Gastroesophageal sphincter (tissue), 4 donors: ENCODE data around the gene SFT2D3. TPM values are rescaled to one million over a fixed set of nuclear protein-coding genes. Genes with fewer than 3 reads are reported as not detected.

ENCODE experiments used
- ATAC-seq: fragments of 150-250 bp; one replicate; pipeline ENCODE4 v1.9.1; 2016; ENCODE audit warnings: mild to moderate bottlenecking, moderate library complexity
- H3K27ac ChIP-seq, 4 donors: fragments of 200-600 bp; sonication (generic) in 3 of 4; 1 replicate in 3 of 4; 2 replicates in 1 of 4; pipeline ENCODE4 v1.5.1; 2016 to 2019
- H3K27me3 ChIP-seq: fragments of 200-600 bp; sonication (generic); one replicate; pipeline ENCODE4 v1.5.1; 2019
- H3K36me3 ChIP-seq, 2 donors: fragments of 200-600 bp; sonication (generic); one replicate each; pipeline ENCODE4 v1.5.1; 2019; ENCODE audit warnings: control low read depth in 1 of 2
- H3K4me1 ChIP-seq, 3 donors: fragments of 200-600 bp; sonication (generic); 1 replicate in 2 of 3; 2 replicates in 1 of 3; pipeline ENCODE4 v1.5.1; 2016 to 2019; ENCODE audit warnings: control low read depth in 2 of 3
- H3K4me3 ChIP-seq, 2 donors: fragments of 200-600 bp; sonication (generic); one replicate each; pipeline ENCODE4 v1.5.1; 2019; ENCODE audit warnings: mild to moderate bottlenecking in 1 of 2, moderate library complexity in 1 of 2
- H3K9me3 ChIP-seq, 3 donors: fragments of 200-600 bp; sonication (generic); one replicate each; pipeline ENCODE4 v1.5.1; 2017 to 2019; ENCODE audit warnings: control low read depth in 2 of 3
- EP300 ChIP-seq: sonication (generic); formaldehyde crosslinking; IDR thresholded peaks from one replicate; pipeline ENCODE4 v1.6.1; 2017; ENCODE audit warnings: antibody characterized with exemption, mild to moderate bottlenecking
- POLR2A ChIP-seq, 2 donors: fragments of 450-650 bp; IDR thresholded peaks; one replicate each; pipeline ENCODE4 v1.6.1; 2017; ENCODE audit warnings: antibody characterized with exemption in 2 of 2, mild to moderate bottlenecking in 2 of 2, moderate library complexity in 1 of 2
- POLR2AphosphoS5 ChIP-seq: sonication (generic); formaldehyde crosslinking; IDR thresholded peaks from one replicate; pipeline ENCODE4 v1.6.1; 2017; ENCODE audit warnings: antibody characterized with exemption
- WGBS, 2 donors: methylation state at CpG; one replicate each; pipeline ENCODE4 v1.1.5; 2018; ENCODE audit warnings: low coverage in 1 of 2; 5-methylcytosine and 5-hydroxymethylcytosine counted together
- total RNA-seq, 4 donors: library from RNA; depleted of rRNA; stranded (reverse); fragments of >200 nt; gene quantifications; one replicate each; pipeline ENCODE4 v1.1.0, GENCODE V29; 2016
- TF ChIP-seq, protein P1 (sequence below), 4 experiments: fragments of 200-600 bp in 2 of 4; fragments of 450-650 bp in 2 of 4; sonication (generic) in 1 of 4; IDR thresholded peaks; one replicate each; pipeline ENCODE4 v1.5.1; 2017 to 2019; ENCODE audit warnings: antibody characterized with exemption in 4 of 4, mild to moderate bottlenecking in 2 of 4, moderate library complexity in 2 of 4

The SFT2D3 gene
- total RNA-seq, 4 donors from 2014 or later: 7.2 to 15.2 (median 10.3) TPM

- Histone ChIP-seq H3K4me3 (no peak overlapping the region), H3K4me1 (peaks cover 0 to 9% (median 0%) of the 10 kb centered on the region in 3 donors), H3K36me3 (peaks cover 0 to 68% of the 10 kb centered on the region in 2 donors), H3K27me3 (no peaks in the 10 kb centered on the region), H3K27ac (no peak overlapping the region), H3K9me3 (no peaks in the 10 kb centered on the region)
- ATAC-seq: no peak
- TF ChIP-seq EP300: no peak
- TF ChIP-seq POLR2A (IDR thresholded peaks at IDR 0.05): no peak
- TF ChIP-seq, protein P1, sequence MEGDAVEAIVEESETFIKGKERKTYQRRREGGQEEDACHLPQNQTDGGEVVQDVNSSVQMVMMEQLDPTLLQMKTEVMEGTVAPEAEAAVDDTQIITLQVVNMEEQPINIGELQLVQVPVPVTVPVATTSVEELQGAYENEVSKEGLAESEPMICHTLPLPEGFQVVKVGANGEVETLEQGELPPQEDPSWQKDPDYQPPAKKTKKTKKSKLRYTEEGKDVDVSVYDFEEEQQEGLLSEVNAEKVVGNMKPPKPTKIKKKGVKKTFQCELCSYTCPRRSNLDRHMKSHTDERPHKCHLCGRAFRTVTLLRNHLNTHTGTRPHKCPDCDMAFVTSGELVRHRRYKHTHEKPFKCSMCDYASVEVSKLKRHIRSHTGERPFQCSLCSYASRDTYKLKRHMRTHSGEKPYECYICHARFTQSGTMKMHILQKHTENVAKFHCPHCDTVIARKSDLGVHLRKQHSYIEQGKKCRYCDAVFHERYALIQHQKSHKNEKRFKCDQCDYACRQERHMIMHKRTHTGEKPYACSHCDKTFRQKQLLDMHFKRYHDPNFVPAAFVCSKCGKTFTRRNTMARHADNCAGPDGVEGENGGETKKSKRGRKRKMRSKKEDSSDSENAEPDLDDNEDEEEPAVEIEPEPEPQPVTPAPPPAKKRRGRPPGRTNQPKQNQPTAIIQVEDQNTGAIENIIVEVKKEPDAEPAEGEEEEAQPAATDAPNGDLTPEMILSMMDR (IDR thresholded peaks at IDR 0.05): no peak
- TF ChIP-seq POLR2AphosphoS5: no peak
- WGBS, 2 donors: 89 to 91% methylated on average over 11 to 14 of the region's 14 CpGs
Measured at GRCh38 chr2:127715778-127716449, 14.6 kb downstream of the SFT2D3 start.

- Histone ChIP-seq H3K9me3 (no peaks in the 10 kb centered on the region), H3K36me3 (peaks cover 0 to 76% of the 10 kb centered on the region in 2 donors), H3K27ac (no peak overlapping the region), H3K4me1 (peaks cover 0 to 19% (median 0%) of the 10 kb centered on the region in 3 donors), H3K27me3 (no peaks in the 10 kb centered on the region), H3K4me3 (no peak overlapping the region)
- no peak for ATAC-seq
- WGBS, 2 donors: 95 to 100% methylated on average over 4 of the region's 4 CpGs
- TF ChIP-seq POLR2AphosphoS5 (no peak), EP300 (no peak), POLR2A (IDR thresholded peaks at IDR 0.05) (no peak)
Measured at GRCh38 chr2:127718271-127718670, 17.0 kb downstream of the SFT2D3 start.

GRCh38 chr2:127719301-127720218, 18.3 kb downstream of the SFT2D3 start:
- no peak for ATAC-seq
- Histone ChIP-seq H3K4me3 (no peak overlapping the region), H3K27ac (no peak overlapping the region), H3K27me3 (no peaks in the 10 kb centered on the region), H3K36me3 (peaks cover 0 to 82% of the 10 kb centered on the region in 2 donors), H3K4me1 (peaks cover 0 to 15% (median 0%) of the 10 kb centered on the region in 3 donors), H3K9me3 (no peaks in the 10 kb centered on the region)
- TF ChIP-seq POLR2A (IDR thresholded peaks at IDR 0.05): no peak
- TF ChIP-seq EP300: no peak
- no peak for TF ChIP-seq POLR2AphosphoS5
- TF ChIP-seq, protein P1 (IDR thresholded peaks at IDR 0.05): no peak
- WGBS, 2 donors: no CpG with 5 or more reads among the region's 13 CpGs

DNA sequence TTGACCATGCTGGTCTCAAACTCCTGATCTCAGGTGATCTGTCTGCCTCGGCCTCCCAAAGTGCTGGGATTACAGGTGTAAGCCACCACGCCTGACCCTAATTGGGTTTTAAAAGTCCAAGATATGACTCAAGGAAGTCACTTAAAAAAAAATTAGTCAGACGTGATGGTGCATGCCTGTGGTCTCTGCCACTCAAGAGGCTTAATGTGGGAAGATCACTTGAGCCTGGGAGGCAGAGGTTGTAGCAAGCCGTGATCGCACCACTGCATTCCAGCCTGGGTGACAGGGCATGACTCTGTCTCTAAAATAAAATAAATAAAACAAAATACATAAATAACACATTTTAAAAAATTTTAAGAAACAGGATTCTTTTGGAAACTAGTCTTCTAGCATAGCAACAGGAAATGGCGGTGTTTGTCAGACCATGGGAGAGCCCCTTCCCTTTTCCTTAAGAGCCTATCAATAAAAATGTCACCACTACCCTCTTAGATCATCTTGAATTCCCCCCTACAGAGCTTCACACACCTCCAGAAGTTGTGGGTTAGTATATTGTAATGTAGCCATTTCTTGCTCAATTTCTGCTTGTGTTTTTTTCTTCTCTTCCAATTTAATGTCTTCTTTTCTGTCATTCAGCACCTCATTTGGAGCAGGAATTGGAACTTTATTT, 20.1 kb downstream of the SFT2D3 start:
- TF ChIP-seq, protein P1 (IDR thresholded peaks at IDR 0.05): no peak
- TF ChIP-seq POLR2A (IDR thresholded peaks at IDR 0.05): no peak
- TF ChIP-seq POLR2AphosphoS5: no peak
- no peak for TF ChIP-seq EP300
- H3K4me3 ChIP-seq: no peak overlapping the region
- ATAC-seq: no peak
- peaks cover 0 to 76% of the 10 kb centered on the region in 2 donors for H3K36me3 ChIP-seq
- H3K27ac ChIP-seq: no peak overlapping the region
- no peaks in the 10 kb centered on the region for H3K27me3 ChIP-seq
- 83 to 86% methylated on average over 4 to 5 of the region's 6 CpGs for WGBS, 2 donors
- H3K4me1 ChIP-seq: peaks cover 0 to 10% (median 0%) of the 10 kb centered on the region in 3 donors
- no peaks in the 10 kb centered on the region for H3K9me3 ChIP-seq

DNA sequence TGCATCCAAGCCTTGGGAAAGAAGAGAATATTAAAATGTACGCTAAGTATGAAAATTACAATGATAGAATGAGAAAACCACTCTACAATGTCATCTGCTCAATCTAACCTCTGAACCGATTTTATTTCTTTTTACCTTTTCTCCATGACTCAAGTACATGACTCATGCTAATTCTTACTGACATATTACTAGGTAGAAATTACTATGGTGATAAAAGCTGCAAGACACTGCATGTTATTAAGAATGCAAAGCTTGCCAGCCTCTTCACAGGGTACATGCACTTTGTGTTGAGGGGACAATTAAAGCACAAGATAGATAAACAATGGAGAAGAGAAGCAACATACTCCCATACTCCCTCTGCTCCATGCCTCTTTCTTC, 20.7 kb downstream of the SFT2D3 start:
- 87 to 100% methylated on average over 2 of the region's 2 CpGs for WGBS, 2 donors
- Histone ChIP-seq H3K4me3 (no peak overlapping the region), H3K9me3 (no peaks in the 10 kb centered on the region), H3K36me3 (peaks cover 0 to 71% of the 10 kb centered on the region in 2 donors), H3K27me3 (no peaks in the 10 kb centered on the region), H3K27ac (no peak overlapping the region), H3K4me1 (peaks cover 0 to 10% (median 0%) of the 10 kb centered on the region in 3 donors)
- TF ChIP-seq POLR2AphosphoS5 (no peak), POLR2A (IDR thresholded peaks at IDR 0.05) (no peak), EP300 (no peak)
- TF ChIP-seq, protein P1 (IDR thresholded peaks at IDR 0.05): no peak
- ATAC-seq: no peak
